Measurements from ENCODE around the gene SUGCT. TPM values are rescaled to one million over a fixed set of nuclear protein-coding genes. Genes with fewer than 3 reads are reported as not detected.

The SUGCT gene
- total RNA-seq, 1 experiment from 2014 or later: 9.9 TPM

GRCh38 chr7:40733114-40733513 lies 598.3 kb downstream of the SUGCT start:
- DNase-seq: peak; percentile 81 to 84
- BruUV-seq (replicated peaks): no TSS peak
- peaks cover 20% of the 10 kb centered on the region for H3K4me1 Mint-ChIP-seq (ENCODE audit: low read depth, unreplicated experiment)
- no peak overlapping the region for H3K4me3 ChIP-seq (ENCODE audit: low read depth, low read length)
- intact Hi-C loops (cut with micrococcal nuclease; ENCODE audit: unreplicated experiment): loop anchor here (10.0 kb wide), 2 partner anchors 108 to 502 kb away; no protein-coding TSS in a partner anchor
- peaks cover 31% of the 10 kb centered on the region for H3K4me1 ChIP-seq
- CTCF ChIA-PET: interaction anchor here (0.6 kb wide), 1 partner anchor 471 kb away, joined by 3 read pairs; no protein-coding TSS in a partner anchor
- H3K27ac Mint-ChIP-seq (ENCODE audit: unreplicated experiment): peak overlapping the region; percentile 48
- H3K27me3 Mint-ChIP-seq (ENCODE audit: insufficient read depth, unreplicated experiment): no peaks in the 10 kb centered on the region
- peaks cover 23% of the 10 kb centered on the region for H3K9me3 Mint-ChIP-seq (ENCODE audit: unreplicated experiment)
- peak overlapping the region; percentile 51 for H3K4me3 Mint-ChIP-seq (ENCODE audit: unreplicated experiment)
- POLR2A ChIA-PET: no interaction called here
- H3K9me3 ChIP-seq: peaks cover 15% of the 10 kb centered on the region
- no peak for TF ChIP-seq CTCF (IDR thresholded peaks at IDR 0.05; ENCODE audit: insufficient read depth in 1 of 2, low read depth in 1 of 2, low read length in 1 of 2, severe bottlenecking in 1 of 2, unreplicated experiment in 1 of 2)
- no peaks in the 10 kb centered on the region for H3K27me3 ChIP-seq (replicated peaks; ENCODE audit: control insufficient read depth, insufficient read depth, low read length)
- no peaks in the 10 kb centered on the region for H3K36me3 ChIP-seq (ENCODE audit: control insufficient read depth, insufficient read depth, low read length)
- peaks cover 9% of the 10 kb centered on the region for H3K36me3 Mint-ChIP-seq (ENCODE audit: insufficient read depth, unreplicated experiment)

GRCh38 chr7:40733578-40733977 lies 598.8 kb downstream of the SUGCT start:
- intact Hi-C loops (cut with micrococcal nuclease; ENCODE audit: unreplicated experiment): loop anchor here (10.0 kb wide), 2 partner anchors 109 to 501 kb away; no protein-coding TSS in a partner anchor
- peaks cover 23% of the 10 kb centered on the region for H3K9me3 Mint-ChIP-seq (ENCODE audit: unreplicated experiment)
- H3K27ac Mint-ChIP-seq (ENCODE audit: unreplicated experiment): peak overlapping the region; percentile 48
- no peak for TF ChIP-seq CTCF (IDR thresholded peaks at IDR 0.05; ENCODE audit: insufficient read depth in 1 of 2, low read depth in 1 of 2, low read length in 1 of 2, severe bottlenecking in 1 of 2, unreplicated experiment in 1 of 2)
- ChIA-PET POLR2A (no interaction called here), CTCF (no interaction called here)
- H3K4me3 ChIP-seq (ENCODE audit: low read depth, low read length): no peak overlapping the region
- no TSS peak for BruUV-seq (replicated peaks)
- H3K9me3 ChIP-seq: peaks cover 15% of the 10 kb centered on the region
- H3K27me3 Mint-ChIP-seq (ENCODE audit: insufficient read depth, unreplicated experiment): no peaks in the 10 kb centered on the region
- DNase-seq: peak in 1 of 2 experiments; percentile 33
- H3K4me1 Mint-ChIP-seq (ENCODE audit: low read depth, unreplicated experiment): peaks cover 20% of the 10 kb centered on the region
- H3K36me3 Mint-ChIP-seq (ENCODE audit: insufficient read depth, unreplicated experiment): peaks cover 9% of the 10 kb centered on the region
- H3K36me3 ChIP-seq (ENCODE audit: control insufficient read depth, insufficient read depth, low read length): no peaks in the 10 kb centered on the region
- H3K27me3 ChIP-seq (replicated peaks; ENCODE audit: control insufficient read depth, insufficient read depth, low read length): no peaks in the 10 kb centered on the region
- peaks cover 31% of the 10 kb centered on the region for H3K4me1 ChIP-seq
- peak overlapping the region; percentile 51 for H3K4me3 Mint-ChIP-seq (ENCODE audit: unreplicated experiment)

GRCh38 chr7:40739257-40739656 lies 604.5 kb downstream of the SUGCT start:
- Mint-ChIP-seq H3K27ac (ENCODE audit: unreplicated experiment) (no peak overlapping the region), H3K27me3 (ENCODE audit: insufficient read depth, unreplicated experiment) (no peaks in the 10 kb centered on the region), H3K4me3 (ENCODE audit: unreplicated experiment) (no peak overlapping the region), H3K4me1 (ENCODE audit: low read depth, unreplicated experiment) (peaks cover 16% of the 10 kb centered on the region), H3K9me3 (ENCODE audit: unreplicated experiment) (peaks cover 11% of the 10 kb centered on the region), H3K36me3 (ENCODE audit: insufficient read depth, unreplicated experiment) (no peaks in the 10 kb centered on the region)
- H3K36me3 ChIP-seq (ENCODE audit: control insufficient read depth, insufficient read depth, low read length): no peaks in the 10 kb centered on the region
- DNase-seq: no peak
- no peak for TF ChIP-seq CTCF (IDR thresholded peaks at IDR 0.05; ENCODE audit: insufficient read depth in 1 of 2, low read depth in 1 of 2, low read length in 1 of 2, severe bottlenecking in 1 of 2, unreplicated experiment in 1 of 2)
- intact Hi-C loops (cut with micrococcal nuclease; ENCODE audit: unreplicated experiment): loop anchor here (10.0 kb wide), 2 partner anchors 114 to 496 kb away; no protein-coding TSS in a partner anchor
- BruUV-seq (replicated peaks): no TSS peak
- H3K4me1 ChIP-seq: peaks cover 11% of the 10 kb centered on the region
- peaks cover 6% of the 10 kb centered on the region; the same call in 1 of the 2 replicates for H3K9me3 ChIP-seq
- POLR2A ChIA-PET: no interaction called here
- CTCF ChIA-PET: no interaction called here
- H3K4me3 ChIP-seq (ENCODE audit: low read depth, low read length): no peak overlapping the region
- H3K27me3 ChIP-seq (replicated peaks; ENCODE audit: control insufficient read depth, insufficient read depth, low read length): no peaks in the 10 kb centered on the region
